ENCODE results near the gene XRN1.
"Not testable (repeated sequence)": the region's sequence is repeated elsewhere in the genome, so short reads cannot be mapped to it uniquely, and the experiment has no call there.

The XRN1 gene

GRCh38 chr3:142337994-142338393 is 109.8 kb downstream of the XRN1 start:
- DNase-seq (ENCODE audit: low spot score): no peak

- DNase-seq (ENCODE audit: low spot score): no peak
Observed at GRCh38 chr3:142332390-142332789, 115.4 kb downstream of the XRN1 start.

- DNase-seq (ENCODE audit: low spot score): not testable (repeated sequence)
Observed at GRCh38 chr3:142324275-142324953, 123.4 kb downstream of the XRN1 start.

GRCh38 chr3:142319912-142320311 is 127.9 kb downstream of the XRN1 start:
- DNase-seq (ENCODE audit: low spot score): no peak

GRCh38 chr3:142319094-142319493 is 128.7 kb downstream of the XRN1 start:
- no peak for DNase-seq (ENCODE audit: low spot score)

GRCh38 chr3:142318331-142318730 is 129.5 kb downstream of the XRN1 start:
- DNase-seq (ENCODE audit: low spot score): no peak

GRCh38 chr3:142315978-142316388 is 131.9 kb downstream of the XRN1 start:
- not testable (repeated sequence) for DNase-seq (ENCODE audit: low spot score)

- no peak for DNase-seq (ENCODE audit: low spot score)
Observed at GRCh38 chr3:142315083-142315482, 132.8 kb downstream of the XRN1 start.

- DNase-seq (ENCODE audit: low spot score): no peak
Observed at GRCh38 chr3:142310439-142310838, 137.4 kb downstream of the XRN1 start.

- DNase-seq (ENCODE audit: low spot score): not testable (repeated sequence)
Observed at GRCh38 chr3:142302847-142303246, 145.0 kb downstream of the XRN1 start.

- no peak for DNase-seq (ENCODE audit: low spot score)
Observed at GRCh38 chr3:142298626-142299025, 149.2 kb downstream of the XRN1 start.

GRCh38 chr3:142296507-142296906 is 151.3 kb downstream of the XRN1 start:
- DNase-seq (ENCODE audit: low spot score): no peak

- DNase-seq (ENCODE audit: low spot score): no peak
Observed at GRCh38 chr3:142287866-142288638, 159.8 kb downstream of the XRN1 start.

GRCh38 chr3:142285083-142285517 is 162.7 kb downstream of the XRN1 start:
- no peak for DNase-seq (ENCODE audit: low spot score)

GRCh38 chr3:142282503-142282902 is 165.3 kb downstream of the XRN1 start:
- no peak for DNase-seq (ENCODE audit: low spot score)

GRCh38 chr3:142281474-142281873 is 166.4 kb downstream of the XRN1 start:
- no peak for DNase-seq (ENCODE audit: low spot score)

GRCh38 chr3:142279965-142280590 is 167.8 kb downstream of the XRN1 start:
- DNase-seq (ENCODE audit: low spot score): no peak

GRCh38 chr3:142278451-142278850 is 169.4 kb downstream of the XRN1 start:
- no peak for DNase-seq (ENCODE audit: low spot score)

GRCh38 chr3:142276781-142277180 is 171.1 kb downstream of the XRN1 start:
- no peak for DNase-seq (ENCODE audit: low spot score)

GRCh38 chr3:142275856-142276255 is 172.0 kb downstream of the XRN1 start:
- no peak for DNase-seq (ENCODE audit: low spot score)

GRCh38 chr3:142274908-142275307 is 172.9 kb downstream of the XRN1 start:
- no peak for DNase-seq (ENCODE audit: low spot score)

- no peak for DNase-seq (ENCODE audit: low spot score)
Observed at GRCh38 chr3:142273501-142273900, 174.3 kb downstream of the XRN1 start.

All from left forelimb (tissue), 1 donor.